WTC11 (cell line): Measurements from ENCODE around the gene CCNL1.

Experiments
- CTCF ChIP-seq: fragments of 200-600 bp; IDR thresholded peaks from 2 replicates; pipeline ENCODE4 v1.8.0; 2022; ENCODE audit warnings: antibody characterized with exemption
- PRDM15 ChIP-seq: sonication (generic); formaldehyde crosslinking; IDR thresholded peaks from 2 replicates; pipeline ENCODE4 v1.8.0; 2022; ENCODE audit warnings: missing genetic modification reagents

GRCh38 chr3:157151151-157151550 lies 8.8 kb downstream of the CCNL1 start:
- TF ChIP-seq CTCF (no peak), PRDM15 (CRISPR knock-in tag) (no peak)
